Occipital lobe (tissue), 2 donors: Measurements from ENCODE around the gene WBP2NL. TPM values are rescaled to one million over a fixed set of nuclear protein-coding genes. Genes with fewer than 3 reads are reported as not detected.

Experiments used
- DNase-seq: peaks from one replicate; lab custom pipeline; 2025; lab: John Stamatoyannopoulos, UW
- total RNA-seq: library from RNA; depleted of rRNA; stranded (reverse); fragments of >200 nt; gene quantifications from one replicate; pipeline ENCODE4 v1.2.3, GENCODE V29; 2014

The WBP2NL gene
- total RNA-seq, 1 donor from 2014 or later = 4.5 TPM

DNA sequence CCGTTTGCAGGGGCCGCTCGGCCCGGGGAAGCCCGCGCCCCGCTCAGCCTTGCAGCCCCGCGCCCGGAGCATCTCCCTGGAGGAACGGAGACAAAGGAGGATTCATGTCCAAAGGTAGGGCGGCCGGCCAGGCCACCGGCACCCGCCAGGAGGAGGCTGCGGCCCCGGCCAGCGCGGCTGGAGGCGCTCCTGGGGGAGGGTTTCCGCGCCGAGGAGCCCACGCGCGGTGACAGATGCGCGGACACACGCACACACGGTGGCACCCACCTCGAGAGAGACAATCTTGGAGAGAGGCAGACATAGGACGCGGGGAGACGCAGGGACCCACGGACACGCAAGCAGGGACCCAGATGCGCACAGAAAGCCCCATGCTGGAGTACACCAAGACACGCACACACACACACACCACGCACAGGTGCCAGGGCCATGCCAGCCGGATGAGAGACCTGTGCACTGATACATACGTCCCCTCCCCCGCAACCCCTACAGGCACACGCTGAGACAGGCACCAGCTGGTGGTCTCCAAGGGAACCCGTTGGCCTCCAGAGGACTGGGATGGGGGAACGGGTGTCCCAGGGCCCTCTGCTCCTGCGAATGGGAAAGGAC, 21.5 kb upstream of the WBP2NL start:
- no peak for DNase-seq

DNA sequence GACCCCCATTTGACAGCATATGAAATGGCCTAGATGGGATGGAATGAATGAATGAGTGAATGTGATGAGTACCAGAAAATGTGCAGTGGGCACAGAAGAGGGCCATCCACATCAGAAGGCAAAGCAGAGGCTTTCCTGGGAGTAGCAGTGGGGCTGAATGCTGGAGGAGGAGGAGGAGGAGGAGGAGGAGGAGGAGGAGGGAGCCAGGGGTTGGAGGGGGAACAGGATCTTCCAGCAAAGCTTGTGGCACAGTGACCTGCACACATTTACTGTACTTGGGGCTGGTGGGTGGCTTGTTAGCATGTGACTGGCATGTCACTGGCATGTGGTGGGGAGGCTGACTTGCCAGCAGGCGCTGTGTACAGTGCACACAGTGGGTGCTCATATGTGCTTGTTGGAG, 19.9 kb upstream of the WBP2NL start:
- no peak for DNase-seq

DNA sequence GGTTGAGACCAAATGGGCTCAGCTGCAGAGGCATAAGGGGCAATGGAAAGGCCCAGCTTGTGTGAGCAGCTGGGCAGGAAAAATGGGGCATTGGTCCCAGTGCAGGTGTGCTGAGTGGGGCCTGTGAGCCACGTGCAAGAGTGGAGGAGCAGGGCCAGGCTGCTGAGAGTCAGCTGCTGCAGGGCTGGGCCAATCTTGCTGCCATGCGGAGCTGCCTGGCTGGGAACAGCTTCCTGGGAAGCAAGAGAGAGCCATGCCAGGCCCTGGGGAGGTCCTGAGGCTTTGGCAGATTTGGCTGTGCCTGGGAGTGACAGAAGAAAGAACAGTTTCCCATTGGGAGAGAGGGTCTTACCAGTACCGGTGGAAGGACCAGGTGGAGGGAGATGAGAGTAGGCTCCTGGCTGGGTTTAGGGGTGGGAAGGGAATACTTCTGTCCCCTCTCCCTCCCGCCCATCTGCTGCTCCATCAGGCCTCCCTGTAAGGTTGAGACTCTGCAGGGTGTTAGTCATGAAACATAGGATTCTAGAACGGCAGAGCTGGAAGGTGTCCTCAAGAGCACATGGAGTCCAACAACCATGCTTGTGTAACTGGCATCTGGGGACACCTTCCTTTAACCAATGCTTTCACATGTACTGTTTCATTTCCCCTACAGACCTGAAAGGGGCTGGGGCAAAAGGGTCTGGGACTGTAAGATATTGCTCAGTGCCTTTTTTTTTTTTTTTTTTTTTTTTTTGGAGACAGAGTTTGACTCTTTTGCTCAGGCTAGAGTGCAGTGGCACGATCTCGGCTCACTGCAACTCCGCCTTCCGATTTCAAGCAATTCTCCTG, 19.0 kb upstream of the WBP2NL start:
- DNase-seq = no peak

DNA sequence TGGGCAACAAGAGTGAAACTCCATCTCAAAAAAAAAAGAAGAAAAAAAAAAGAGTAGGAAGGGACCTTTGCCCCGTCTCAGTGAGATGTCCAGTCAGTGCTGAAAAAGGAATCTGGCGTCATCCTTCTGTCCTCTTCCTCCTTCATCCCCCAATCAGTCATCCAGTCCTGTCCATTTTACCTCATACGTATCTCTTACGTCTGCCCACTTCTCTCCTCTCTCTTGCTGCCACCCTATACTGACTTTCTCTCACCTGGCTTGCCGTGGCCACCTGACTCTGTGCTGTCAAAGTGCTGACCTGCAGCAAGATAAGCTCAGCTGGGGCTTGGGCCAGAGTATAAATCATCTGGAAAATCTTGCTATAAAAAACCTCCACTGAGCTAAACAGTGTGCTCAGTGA, 15.7 kb upstream of the WBP2NL start:
- DNase-seq = no peak

DNA sequence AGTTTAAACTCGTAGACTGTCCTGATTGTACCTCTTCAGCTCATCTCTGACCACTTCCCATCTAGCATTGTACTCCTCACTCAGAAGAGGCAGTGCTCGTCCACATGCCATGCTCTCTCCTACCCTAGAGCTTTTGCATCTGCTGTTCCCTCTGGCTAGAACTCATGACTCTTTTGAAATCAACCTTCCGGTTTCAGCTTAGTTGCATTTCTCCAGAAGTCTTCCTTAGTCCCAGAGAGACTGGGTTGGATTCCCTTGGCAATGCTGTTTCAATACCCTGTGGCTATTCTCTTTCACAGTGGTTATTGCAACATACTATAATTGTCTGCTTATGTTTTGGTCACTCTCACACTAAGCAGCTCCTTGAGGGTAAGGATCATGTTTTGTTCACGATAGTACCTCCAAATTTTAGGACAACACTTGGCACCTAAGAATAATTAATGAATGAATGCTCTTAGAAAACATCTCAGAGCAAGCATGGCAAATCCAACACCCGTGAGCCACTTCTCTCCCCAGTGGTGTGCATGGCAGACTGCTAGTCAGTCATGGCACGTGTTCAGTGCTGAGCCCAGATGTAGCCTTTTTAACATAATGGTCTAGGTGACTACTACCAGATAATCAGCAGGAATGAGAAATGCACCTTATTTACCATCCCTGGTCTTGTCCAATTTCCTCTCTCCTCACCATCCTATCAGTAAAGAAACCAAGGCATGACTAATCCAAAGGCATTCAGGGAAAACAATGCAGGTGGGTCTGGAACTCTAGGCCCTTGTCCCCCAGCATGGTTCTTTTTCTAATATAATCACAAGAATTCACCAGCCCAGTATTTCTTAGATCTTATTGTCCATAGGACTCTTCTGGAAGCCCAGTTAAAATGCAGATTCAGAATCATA, 14.8 kb upstream of the WBP2NL start:
- no peak for DNase-seq

DNA sequence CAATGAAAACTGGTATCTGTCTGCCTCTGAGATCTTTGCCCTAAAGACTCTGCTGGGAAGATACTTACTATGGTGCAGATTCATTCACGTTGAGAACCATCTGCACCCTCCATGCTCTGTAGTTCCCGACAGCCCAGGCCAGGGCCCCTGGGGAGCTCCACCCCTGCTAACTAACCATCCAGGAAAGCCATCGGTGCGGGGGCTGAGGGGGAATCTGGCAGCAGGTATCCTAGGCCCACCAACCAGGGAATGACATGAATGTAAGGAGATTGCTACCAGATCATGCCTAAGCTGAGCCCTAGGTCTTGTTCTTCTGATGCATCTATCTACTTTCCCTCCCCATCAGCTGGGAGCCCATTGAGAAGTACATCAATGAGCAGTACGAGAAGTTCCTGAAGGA, 11.3 kb upstream of the WBP2NL start:
- DNase-seq = no peak

DNA sequence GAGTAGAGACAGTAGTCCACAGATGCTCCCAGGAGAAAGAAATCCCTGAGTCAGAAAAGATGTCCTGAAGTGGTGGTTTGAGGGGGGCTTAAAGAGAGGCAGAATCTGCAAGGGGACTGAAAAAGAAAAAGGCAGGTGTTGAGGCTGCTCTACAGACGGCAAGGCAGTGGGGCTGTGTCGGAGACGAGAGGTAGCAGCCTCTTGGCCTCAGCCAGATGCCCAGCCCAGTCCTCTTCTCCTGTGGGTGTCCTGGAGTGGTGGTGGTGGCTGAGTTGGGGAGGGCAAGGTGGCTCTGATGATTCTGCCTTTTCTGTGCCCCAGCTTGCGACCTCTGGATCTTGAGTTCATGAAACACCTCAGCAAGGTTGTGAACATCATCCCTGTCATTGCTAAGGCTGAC, 9.3 kb upstream of the WBP2NL start:
- DNase-seq = no peak

DNA sequence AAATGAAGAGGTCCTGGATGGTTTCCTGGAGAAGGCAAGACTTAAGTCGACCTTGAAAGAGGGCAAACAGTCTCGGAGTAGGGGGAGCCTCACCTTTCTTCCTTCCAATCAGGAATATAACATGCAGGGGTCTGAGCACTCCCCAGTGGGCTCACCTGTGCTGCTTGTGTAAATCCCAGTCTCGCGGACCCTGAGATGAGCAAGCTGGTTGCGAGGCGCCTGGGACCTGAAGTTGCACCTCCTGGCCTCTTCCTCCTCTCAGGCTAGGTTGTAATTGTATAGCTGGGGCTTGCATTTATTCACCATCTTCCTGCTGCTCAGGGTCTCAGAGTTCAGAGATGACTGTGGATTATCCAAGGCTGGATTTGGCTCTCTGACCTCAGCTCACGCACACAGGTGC, 7.5 kb upstream of the WBP2NL start:
- no peak for DNase-seq

DNA sequence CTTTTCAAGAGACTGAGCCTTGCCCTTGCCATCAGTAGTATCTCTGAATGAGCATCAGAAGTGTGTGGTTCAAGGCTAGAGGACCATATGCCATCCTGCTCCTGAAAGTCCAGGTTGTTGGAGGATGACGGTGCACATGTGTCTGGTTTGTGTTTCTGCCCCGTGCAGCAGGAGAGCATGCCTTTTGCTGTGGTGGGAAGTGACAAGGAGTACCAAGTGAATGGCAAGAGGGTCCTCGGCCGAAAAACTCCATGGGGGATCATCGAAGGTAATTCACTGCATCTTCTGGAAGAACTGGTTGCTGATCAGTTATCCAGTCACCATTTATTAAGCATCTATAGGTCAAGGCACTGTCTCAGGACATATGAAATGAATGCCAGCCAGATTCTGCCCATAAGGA, 6.1 kb upstream of the WBP2NL start:
- no peak for DNase-seq

DNA sequence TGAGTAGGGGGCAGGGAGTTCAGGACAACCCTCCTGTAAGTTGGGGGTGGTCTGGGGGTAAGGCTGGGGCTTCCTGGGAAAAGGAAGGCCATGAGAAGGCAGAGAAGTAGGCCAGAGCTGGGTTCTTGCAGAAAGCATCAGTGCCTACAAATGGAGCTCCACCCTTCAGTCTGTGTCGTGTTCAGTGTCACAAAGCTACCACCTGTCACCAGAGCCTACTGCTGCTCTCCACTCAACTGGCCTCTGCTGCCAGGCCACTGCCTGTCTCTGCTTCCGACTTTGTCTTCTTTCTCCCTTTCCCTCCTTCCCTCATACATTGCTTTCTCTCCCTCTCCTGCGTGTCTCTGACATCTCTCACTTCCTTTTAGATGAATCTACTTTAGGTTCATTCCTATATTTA, 3.4 kb upstream of the WBP2NL start:
- DNase-seq = no peak

DNA sequence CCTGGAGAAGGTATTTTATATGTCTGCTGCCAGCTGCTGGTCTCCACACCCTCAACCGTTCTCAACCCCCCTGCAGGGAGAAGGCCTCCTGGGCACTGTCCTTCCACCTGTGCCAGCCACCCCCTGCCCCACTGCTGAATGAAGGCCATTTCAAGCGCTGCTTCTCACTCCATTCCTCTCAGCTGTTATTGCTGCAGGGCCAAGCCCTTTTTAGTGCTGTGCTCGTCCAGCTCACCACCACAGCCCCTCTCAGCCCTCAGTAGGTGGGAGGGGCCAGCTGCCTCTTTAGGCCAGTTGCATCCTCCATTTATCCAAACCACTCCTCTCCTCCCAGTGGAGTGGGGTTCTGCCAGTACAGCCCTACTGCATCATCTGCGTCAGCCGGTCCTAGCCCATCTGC, 1.8 kb upstream of the WBP2NL start:
- no peak for DNase-seq

DNA sequence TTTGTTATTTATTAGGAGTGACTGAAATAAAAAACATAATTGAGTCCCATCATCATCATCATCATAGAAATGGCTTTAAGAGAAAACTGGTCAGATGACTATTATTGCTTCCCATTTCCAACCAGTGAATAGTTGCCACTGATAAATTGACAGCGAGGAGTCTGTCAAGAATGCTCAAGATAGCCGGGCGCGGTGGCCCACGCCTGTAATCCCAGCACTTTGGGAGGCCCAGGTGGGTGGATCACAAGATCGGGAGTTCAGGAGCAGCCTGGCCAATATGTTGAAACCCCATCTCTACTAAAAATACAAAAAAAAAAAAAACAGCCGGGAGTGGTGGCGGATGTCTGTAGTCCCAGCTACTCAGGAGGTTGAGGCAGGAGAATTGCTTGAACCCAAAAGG, 1.9 kb downstream of the WBP2NL start:
- DNase-seq = no peak

DNA sequence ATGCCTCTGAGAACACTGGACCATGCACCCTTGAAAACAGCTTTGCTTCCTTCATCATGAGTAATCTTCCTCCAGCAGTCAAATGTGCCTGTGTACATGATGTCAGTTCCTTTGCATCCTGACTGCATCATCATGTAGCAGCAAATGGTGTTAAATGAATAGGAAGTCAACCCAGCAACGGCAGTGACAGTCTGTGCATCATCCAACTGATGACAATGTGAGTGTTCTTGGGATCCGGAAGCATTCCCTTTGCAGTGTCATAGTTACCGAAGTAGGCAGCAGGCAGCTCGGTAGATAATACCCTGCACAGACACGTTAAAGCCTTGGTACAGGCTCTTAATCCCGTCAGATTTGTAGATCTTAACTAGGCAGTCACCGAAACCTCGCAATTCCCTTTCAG, 2.5 kb downstream of the WBP2NL start:
- DNase-seq = no peak

DNA sequence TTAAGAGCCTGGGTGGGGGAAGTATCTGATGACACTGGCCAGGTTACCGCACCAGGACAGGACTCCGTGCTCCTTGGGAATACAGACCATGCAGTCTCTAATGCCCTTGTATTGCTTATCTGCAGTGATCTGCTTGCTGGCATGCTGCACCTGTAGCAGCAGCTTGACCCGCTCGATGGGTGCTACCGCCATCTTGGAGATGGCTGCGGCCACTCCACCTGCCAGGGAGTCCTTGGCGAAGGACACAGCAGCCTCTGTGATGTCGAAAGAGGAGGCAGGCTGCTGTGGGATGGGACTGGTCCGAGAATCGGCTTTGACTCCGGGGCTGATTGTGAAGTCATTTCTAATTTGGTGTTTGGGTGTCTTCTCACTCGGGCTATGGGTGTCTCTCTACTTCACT, 3.1 kb downstream of the WBP2NL start:
- no peak for DNase-seq

DNA sequence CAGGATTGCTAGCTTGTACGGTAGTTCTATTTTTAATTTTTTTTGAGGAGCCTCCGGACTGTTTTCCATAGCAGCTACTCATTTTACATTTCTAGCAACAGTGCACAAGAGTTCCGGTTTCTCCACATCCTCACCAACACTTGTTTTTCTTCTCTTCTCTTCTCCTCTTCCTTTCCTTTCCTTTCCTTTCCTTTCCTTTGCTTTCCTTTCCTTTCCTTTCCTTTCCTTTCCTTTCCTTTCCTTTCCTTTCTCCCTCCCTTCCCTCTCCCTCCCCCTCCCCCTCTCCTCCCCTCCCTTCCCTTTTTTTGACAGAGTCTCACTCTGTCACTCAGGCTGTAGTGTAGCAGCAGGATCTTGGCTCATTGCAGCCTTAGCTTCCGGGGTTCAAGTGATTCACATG, 9.3 kb downstream of the WBP2NL start:
- DNase-seq = no peak

DNA sequence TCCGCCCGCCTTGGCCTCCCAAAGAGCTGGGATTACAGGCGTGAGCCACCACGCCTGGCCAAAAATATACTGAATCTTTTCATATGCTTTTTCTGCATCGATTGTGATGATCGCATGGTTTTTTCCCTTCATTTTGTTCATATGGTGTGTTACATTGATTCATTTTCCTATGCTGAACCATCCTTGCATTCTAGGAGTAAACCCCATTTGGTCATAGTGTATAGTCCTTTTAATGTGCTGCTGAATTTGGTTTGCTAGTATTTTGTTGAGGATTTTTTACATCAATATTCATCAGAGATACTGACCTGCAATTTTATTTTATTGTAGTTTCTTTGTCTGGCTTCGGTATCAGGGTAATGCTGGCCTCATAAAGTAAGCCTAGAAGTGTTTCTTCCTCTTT, 12.2 kb downstream of the WBP2NL start:
- DNase-seq = no peak

DNA sequence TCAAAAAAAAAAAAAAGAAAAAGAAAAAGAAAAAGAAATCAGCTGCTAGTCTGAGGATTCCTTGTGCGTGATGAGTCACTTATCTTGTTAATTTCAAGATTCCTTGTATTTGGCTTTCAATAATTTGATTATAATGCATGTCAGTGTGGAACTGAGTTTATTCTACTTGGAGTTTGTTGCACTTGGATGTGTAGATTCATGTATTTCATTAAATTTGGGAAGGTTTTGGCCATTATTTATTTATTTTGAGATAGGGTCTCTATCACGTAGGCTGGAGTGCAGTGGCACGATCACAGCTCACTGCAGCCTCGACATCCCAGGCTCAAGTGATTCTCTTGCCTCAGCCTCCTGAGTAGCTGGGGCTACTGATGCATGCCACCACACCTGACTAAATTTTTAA, 14.8 kb downstream of the WBP2NL start:
- no peak for DNase-seq

DNA sequence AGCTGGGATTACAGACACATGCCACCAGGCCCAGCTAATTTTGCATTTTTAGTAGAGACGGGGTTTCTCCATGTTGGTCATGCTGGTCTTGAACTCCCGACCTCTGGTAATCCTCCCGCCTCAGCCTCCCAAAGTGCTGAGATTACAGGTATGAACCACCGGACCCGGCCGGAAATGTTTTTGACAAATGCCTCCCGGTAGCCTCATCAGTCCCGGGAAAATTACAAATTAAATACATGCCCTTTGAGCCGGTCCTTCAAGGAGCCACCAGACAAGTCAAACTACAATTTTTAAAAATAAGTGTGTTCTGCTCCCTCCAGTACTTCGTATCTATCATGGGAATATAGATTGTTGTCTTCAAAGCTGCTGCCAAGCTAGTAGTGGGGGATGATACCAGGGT, 17.5 kb downstream of the WBP2NL start:
- no peak for DNase-seq

DNA sequence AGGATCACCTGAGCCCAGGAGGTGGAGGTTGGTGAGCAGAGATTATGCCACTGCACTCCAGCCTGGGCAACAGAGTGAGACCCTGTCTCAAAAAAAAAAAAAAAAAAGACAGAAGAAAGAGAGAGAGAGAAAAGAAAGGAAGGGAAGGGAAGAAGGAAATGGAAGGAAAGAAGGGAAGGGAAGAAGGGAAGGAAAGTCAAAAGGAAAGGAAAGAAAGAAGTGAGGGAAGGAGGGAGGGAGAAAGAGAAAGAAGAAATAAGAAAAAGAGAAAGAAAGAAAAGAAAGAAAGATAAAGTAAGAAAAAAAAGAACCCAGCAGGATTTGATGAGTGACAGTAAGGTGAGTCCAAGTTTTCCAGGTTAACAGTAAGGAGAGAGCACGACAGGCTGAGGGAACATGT, 19.6 kb downstream of the WBP2NL start:
- no peak for DNase-seq

DNA sequence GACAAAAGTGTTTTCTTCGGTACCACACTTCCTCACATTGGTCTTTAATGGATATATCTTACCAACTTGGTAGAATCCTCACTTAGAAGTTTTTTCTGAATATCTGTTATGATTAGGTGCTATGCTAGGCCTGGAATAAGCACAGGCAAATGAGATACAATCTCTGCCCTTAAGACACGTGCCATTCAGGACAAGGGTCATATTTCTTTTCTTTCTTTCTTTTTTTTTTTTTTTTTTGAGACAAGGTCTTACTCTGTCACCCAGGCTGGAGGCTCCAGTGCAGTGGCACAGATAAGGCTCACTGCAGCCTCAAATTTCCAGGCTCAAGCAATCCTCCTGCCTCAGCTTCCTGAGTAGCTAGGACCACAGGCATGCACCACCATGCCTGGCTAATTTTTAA, 23.0 kb downstream of the WBP2NL start:
- DNase-seq = no peak

DNA sequence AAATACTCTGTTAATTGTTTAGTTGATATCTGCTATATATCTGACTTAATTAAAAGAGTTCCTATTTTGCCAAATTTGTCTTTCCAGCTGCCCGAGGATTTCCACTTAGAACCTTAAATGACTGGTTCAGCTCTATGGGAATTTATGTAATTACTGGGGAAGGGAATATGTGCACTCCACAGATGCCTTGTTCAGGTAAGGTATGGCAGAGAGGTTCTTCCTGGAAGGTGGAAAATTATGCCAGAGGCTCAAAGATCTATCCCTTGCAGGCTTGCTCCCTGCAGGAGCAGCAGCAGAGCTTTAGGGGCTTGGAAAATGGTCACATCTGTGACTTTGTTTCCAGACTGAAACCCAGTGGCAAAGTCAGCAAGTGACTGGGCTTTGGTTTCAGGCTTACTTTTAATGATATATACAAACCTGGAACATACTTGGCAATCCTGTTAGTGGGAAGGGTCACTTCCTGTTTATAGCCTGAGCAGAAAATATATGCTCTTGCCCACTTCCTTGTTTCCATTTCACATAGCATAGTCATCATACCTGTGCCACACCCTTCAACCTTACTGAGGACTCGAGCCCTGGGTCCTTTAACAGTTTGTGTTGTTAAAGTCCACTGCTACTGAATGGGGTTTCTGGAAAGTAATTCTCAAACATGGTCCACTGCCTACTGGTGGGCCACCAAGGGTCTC, 23.7 kb downstream of the WBP2NL start:
- no peak for DNase-seq

DNA sequence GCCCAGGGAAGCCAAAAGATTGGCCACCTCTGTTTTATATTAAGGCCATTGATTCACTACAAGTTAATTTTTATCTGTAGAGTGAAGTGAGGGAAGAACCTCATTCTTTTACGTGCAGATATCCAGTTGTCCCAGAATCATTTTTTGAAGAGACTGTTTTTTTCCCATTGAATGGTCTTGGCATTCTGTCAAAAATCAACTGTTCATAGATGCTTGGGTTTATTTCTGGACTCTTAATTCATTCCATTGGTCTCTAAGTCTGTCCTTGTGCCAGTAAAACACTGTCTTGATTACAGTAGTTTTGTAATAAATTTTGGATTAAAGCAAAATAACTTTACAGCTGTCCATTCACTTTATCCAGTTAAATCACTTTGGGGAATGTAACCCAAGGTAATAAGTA, 26.8 kb downstream of the WBP2NL start:
- DNase-seq = no peak
